Prostate gland (tissue), 2 donors: ENCODE measurements around the gene ATRAID.

Source experiments
- CTCF ChIP-seq, 4 experiments: fragments of 200-600 bp in 2 of 4; fragments of 450-650 bp in 2 of 4; sonication (generic) in 2 of 4; IDR thresholded peaks; 1 replicate in 3 of 4; 2 replicates in 1 of 4; pipeline ENCODE4 v1.5.1; 2016 to 2019; ENCODE audit warnings: antibody characterized with exemption in 4 of 4, mild to moderate bottlenecking in 2 of 4, moderate library complexity in 2 of 4
- POLR2A ChIP-seq: fragments of 450-650 bp; IDR thresholded peaks from one replicate; pipeline ENCODE4 v1.6.1; 2016; ENCODE audit warnings: antibody characterized with exemption, mild to moderate bottlenecking
- POLR2AphosphoS5 ChIP-seq: sonication (generic); formaldehyde crosslinking; IDR thresholded peaks from one replicate; pipeline ENCODE4 v1.6.1; 2017; ENCODE audit warnings: antibody characterized with exemption

GRCh38 chr2:27261241-27261925, 49.5 kb downstream of the ATRAID start:
- TF ChIP-seq POLR2A (no peak), POLR2AphosphoS5 (no peak), CTCF (IDR thresholded peaks at IDR 0.05) (no peak)
